ENCODE measurements around the gene SYT17.
A peak's percentile ranks its signal among the peaks of the same experiment; 100 is the strongest.

The SYT17 gene

DNA sequence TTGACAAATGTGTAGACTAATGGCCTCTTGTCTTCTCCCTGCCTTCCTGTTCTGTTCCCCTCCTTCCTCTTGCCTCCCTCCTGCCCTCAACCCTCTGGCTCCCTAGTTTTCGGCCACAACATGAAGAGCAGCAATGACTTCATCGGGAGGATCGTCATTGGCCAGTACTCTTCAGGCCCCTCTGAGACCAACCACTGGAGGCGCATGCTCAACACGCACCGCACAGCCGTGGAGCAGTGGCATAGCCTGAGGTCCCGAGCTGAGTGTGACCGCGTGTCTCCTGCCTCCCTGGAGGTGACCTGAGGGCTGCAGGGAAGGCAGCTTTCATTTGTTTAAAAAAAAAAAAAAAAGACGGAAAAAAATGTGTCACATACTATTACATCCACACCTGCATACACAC, 98.7 kb downstream of the SYT17 start:
- H3K9me3 ChIP-seq (ENCODE audit: control insufficient read depth, low read length): peaks cover 18% of the 10 kb centered on the region
- no peak overlapping the region for H3K9ac ChIP-seq (ENCODE audit: low read length)
- no peaks in the 10 kb centered on the region for H3K36me3 ChIP-seq (ENCODE audit: control insufficient read depth, insufficient read depth, low read length, severe bottlenecking)
- H3K4me1 ChIP-seq (ENCODE audit: control insufficient read depth, insufficient read depth, low read length): no peaks in the 10 kb centered on the region
- no peak overlapping the region for H3K4me3 ChIP-seq (ENCODE audit: low read length)
- no peak for DNase-seq (ENCODE audit: low read depth)
- H3K27me3 ChIP-seq (replicated peaks; ENCODE audit: control insufficient read depth, insufficient read depth, low read length): no peaks in the 10 kb centered on the region

DNA sequence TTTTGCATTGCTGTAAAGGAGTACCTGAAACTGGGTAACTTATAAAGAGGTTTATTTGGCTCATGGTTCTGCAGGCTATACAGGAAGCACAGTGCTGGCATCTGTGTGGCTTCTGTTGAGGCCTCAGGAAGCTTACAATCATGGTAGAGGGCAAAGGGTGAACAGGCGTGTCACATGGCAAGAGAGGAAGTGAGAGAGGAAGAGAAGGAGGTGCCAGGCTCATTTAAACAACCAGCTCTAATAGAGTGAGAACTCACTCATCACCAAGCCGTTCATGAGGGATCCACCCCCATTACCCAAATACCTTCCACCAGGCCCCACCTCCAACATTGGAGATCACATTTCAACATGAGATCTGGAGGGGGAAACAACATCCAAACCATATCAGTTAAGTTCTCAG, 101.1 kb downstream of the SYT17 start:
- no peaks in the 10 kb centered on the region for H3K36me3 ChIP-seq (ENCODE audit: control insufficient read depth, insufficient read depth, low read length, severe bottlenecking)
- no peaks in the 10 kb centered on the region for H3K4me1 ChIP-seq (ENCODE audit: control insufficient read depth, insufficient read depth, low read length)
- DNase-seq (ENCODE audit: low read depth): no peak
- H3K9me3 ChIP-seq (ENCODE audit: control insufficient read depth, low read length): peaks cover 18% of the 10 kb centered on the region
- no peaks in the 10 kb centered on the region for H3K27me3 ChIP-seq (replicated peaks; ENCODE audit: control insufficient read depth, insufficient read depth, low read length)
- H3K4me3 ChIP-seq (ENCODE audit: low read length): no peak overlapping the region
- no peak overlapping the region for H3K9ac ChIP-seq (ENCODE audit: low read length)

DNA sequence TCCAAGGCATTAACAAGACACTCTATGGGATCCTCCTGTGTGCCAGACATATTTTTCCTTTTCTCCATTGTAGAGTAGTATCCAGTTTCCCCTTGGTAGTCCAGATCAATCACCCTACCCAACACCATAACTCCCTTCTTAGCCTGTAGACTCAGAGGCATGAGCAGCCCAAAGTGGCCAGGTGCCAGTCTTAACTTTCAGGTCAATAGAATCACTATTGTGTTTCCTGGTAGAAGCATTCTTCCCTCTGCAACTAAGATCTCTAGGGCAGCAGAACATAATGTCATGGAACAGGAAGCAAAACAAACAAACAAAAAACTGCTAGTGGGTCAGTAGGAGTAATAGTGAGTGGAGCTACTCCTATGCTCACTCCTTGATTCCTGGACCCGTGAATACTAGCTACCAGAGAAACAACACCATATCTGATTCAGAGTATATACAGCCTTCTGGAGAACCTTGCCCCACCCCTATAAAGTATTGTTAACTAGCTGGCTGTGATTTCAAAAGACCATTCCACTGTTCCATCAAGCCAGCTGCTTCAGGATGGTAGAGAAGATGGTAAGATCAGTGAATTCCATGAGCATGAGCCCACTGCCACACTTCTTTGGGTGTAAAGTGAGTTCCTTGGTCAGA, 106.2 kb downstream of the SYT17 start:
- H3K4me1 ChIP-seq (ENCODE audit: control insufficient read depth, insufficient read depth, low read length): no peaks in the 10 kb centered on the region
- no peaks in the 10 kb centered on the region for H3K27me3 ChIP-seq (replicated peaks; ENCODE audit: control insufficient read depth, insufficient read depth, low read length)
- H3K4me3 ChIP-seq (ENCODE audit: low read length): no peak overlapping the region
- peaks cover 2% of the 10 kb centered on the region for H3K9me3 ChIP-seq (ENCODE audit: control insufficient read depth, low read length)
- DNase-seq (ENCODE audit: low read depth): no peak
- H3K9ac ChIP-seq (ENCODE audit: low read length): no peak overlapping the region
- H3K36me3 ChIP-seq (ENCODE audit: control insufficient read depth, insufficient read depth, low read length, severe bottlenecking): no peaks in the 10 kb centered on the region

DNA sequence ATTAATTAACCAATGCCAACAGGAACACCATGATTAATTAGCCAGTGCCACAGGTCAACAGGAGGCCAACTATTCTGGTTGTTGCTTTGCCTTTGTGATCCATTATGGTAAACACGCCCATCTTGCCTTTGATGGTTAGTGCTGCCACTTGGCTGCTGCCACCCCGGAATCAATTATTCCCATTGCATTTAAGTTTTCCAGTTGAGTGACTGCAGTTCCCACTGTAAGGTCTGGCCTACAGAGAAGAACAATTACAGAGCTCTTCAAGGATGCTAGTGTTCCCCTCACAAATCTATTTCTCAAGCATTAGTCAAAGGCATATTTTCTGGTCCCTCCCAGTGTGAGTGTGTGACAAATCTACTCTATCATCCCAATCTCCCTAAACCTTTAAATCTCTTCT, 110.4 kb downstream of the SYT17 start:
- Histone ChIP-seq H3K9ac (ENCODE audit: low read length) (no peak overlapping the region), H3K4me3 (ENCODE audit: low read length) (no peak overlapping the region), H3K4me1 (ENCODE audit: control insufficient read depth, insufficient read depth, low read length) (no peaks in the 10 kb centered on the region), H3K27me3 (replicated peaks; ENCODE audit: control insufficient read depth, insufficient read depth, low read length) (peaks cover 4% of the 10 kb centered on the region), H3K9me3 (ENCODE audit: control insufficient read depth, low read length) (no peaks in the 10 kb centered on the region), H3K36me3 (ENCODE audit: control insufficient read depth, insufficient read depth, low read length, severe bottlenecking) (no peaks in the 10 kb centered on the region)
- DNase-seq (ENCODE audit: low read depth): no peak

DNA sequence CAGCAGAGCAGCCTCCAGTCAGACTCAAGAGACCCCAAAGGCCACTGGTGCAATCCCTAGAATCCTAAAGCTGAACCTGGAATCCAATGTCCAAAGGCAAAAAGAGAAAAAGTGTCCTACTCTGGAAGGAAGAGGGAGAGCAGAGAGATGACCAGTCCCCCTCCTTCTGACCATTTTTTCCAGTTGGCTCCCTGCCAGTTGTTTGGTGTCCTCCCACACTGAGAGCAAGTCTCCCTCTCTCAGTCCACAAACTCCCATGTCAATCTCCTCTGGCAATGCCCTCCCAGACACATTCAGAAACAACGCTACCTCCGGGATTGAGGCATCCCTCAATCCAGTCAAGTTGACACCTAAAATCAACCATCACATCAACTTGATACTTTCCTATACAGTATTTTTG, 113.2 kb downstream of the SYT17 start:
- Histone ChIP-seq H3K9ac (ENCODE audit: low read length) (no peak overlapping the region), H3K9me3 (ENCODE audit: control insufficient read depth, low read length) (no peaks in the 10 kb centered on the region), H3K4me3 (ENCODE audit: low read length) (no peak overlapping the region), H3K27me3 (replicated peaks; ENCODE audit: control insufficient read depth, insufficient read depth, low read length) (peaks cover 4% of the 10 kb centered on the region), H3K36me3 (ENCODE audit: control insufficient read depth, insufficient read depth, low read length, severe bottlenecking) (no peaks in the 10 kb centered on the region), H3K4me1 (ENCODE audit: control insufficient read depth, insufficient read depth, low read length) (no peaks in the 10 kb centered on the region)
- DNase-seq (ENCODE audit: low read depth): no peak

DNA sequence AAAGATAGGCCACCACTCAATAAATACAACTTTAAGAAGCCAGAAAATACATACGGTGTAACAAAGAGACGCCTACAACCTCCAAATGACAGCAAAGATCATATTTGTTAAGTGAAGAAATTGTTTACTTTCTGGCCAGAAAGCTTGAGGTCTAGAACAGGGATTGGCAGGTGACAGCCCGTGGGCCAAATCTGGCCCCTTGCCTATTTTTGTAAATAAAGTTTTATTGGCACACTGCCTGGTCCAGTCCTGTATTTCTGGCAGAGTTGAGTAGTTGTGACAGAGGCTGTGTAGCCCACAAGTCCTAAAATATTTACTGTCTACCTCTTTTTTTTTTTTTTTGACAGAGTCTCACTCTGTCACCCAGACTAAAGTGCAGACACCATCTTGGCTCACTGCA, 114.1 kb downstream of the SYT17 start:
- no peaks in the 10 kb centered on the region for H3K4me1 ChIP-seq (ENCODE audit: control insufficient read depth, insufficient read depth, low read length)
- H3K36me3 ChIP-seq (ENCODE audit: control insufficient read depth, insufficient read depth, low read length, severe bottlenecking): no peaks in the 10 kb centered on the region
- H3K9me3 ChIP-seq (ENCODE audit: control insufficient read depth, low read length): no peaks in the 10 kb centered on the region

DNA sequence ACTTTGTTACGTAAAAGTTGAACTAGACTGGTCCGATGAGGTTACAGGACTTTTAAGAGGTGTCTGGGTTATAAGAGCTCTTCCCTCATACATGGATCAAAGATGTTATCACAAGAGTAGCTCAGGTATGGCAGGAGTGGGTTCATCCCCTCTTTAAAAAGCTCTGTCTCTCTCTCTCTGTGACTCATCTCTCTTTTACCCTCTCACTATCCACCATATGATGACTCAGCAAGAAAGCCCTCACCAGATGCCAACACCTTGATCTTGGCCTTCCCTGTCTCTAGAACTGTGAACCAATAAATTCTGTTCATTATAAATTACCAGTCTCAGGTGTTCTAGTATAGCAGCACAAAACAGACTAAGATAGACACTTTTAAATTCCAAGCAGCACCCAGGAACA, 115.6 kb downstream of the SYT17 start:
- no peaks in the 10 kb centered on the region for H3K36me3 ChIP-seq (ENCODE audit: control insufficient read depth, insufficient read depth, low read length, severe bottlenecking)
- H3K4me3 ChIP-seq (ENCODE audit: low read length): no peak overlapping the region
- H3K9me3 ChIP-seq (ENCODE audit: control insufficient read depth, low read length): peaks cover 2% of the 10 kb centered on the region
- no peaks in the 10 kb centered on the region for H3K4me1 ChIP-seq (ENCODE audit: control insufficient read depth, insufficient read depth, low read length)
- no peak for DNase-seq (ENCODE audit: low read depth)
- peaks cover 10% of the 10 kb centered on the region for H3K27me3 ChIP-seq (replicated peaks; ENCODE audit: control insufficient read depth, insufficient read depth, low read length)
- no peak overlapping the region for H3K9ac ChIP-seq (ENCODE audit: low read length)

More for the DNA sequence above, 114.1 kb downstream of the SYT17 start:
- peaks cover 4% of the 10 kb centered on the region for H3K27me3 ChIP-seq (replicated peaks; ENCODE audit: control insufficient read depth, insufficient read depth, low read length)
- no peak overlapping the region for H3K9ac ChIP-seq (ENCODE audit: low read length)
- no peak for DNase-seq (ENCODE audit: low read depth)
- H3K4me3 ChIP-seq (ENCODE audit: low read length): no peak overlapping the region

DNA sequence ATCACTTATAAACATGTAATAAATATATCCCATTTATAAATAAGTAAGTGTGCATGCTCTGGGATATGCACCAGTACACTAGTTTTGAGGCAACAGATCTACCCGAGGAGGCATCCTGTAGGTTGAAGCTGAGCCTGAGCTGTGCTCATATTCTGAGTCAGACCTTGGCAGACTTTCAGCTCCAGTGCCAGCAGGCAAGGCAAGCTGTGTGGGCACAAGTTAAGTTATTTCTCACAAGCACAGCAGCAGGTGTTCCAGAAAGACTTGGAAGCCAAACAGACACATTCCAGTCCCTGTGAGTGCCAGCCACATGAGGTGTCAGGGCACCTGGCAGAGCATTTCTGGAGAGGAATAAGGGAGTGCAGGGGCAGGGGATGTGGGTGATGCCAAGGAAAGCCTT, 116.2 kb downstream of the SYT17 start:
- H3K9ac ChIP-seq (ENCODE audit: low read length): no peak overlapping the region
- peak; percentile 4 for DNase-seq (ENCODE audit: low read depth)
- H3K4me3 ChIP-seq (ENCODE audit: low read length): no peak overlapping the region
- H3K27me3 ChIP-seq (replicated peaks; ENCODE audit: control insufficient read depth, insufficient read depth, low read length): peaks cover 16% of the 10 kb centered on the region
- H3K9me3 ChIP-seq (ENCODE audit: control insufficient read depth, low read length): peaks cover 4% of the 10 kb centered on the region
- H3K4me1 ChIP-seq (ENCODE audit: control insufficient read depth, insufficient read depth, low read length): no peaks in the 10 kb centered on the region
- no peaks in the 10 kb centered on the region for H3K36me3 ChIP-seq (ENCODE audit: control insufficient read depth, insufficient read depth, low read length, severe bottlenecking)

DNA sequence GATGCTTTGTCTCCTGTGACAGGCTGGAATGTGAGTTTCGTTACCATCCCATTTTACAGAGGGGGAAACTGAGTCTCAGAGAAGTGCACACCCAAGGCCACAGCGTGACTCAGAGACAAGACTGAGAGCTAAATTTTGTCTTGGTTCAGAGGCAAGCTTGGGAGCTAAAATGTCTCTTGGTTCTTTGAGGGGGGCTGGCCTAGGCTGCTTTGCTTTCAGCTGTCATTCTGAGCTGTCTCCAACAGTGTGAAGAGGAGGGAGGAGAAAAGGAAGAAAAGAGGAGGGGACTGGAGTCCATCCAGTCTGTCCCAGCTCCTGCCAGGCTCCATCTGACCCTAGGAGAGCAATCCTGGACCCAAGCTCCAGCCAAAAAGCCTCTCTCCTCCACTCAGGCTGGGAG, 117.4 kb downstream of the SYT17 start, which contains the start of gene CLEC19A:
CLEC19A (plus strand) TSS at position 301 of the 400 bp plus-strand sequence. CDS start 121 bp downstream, outside the sequence.
- H3K4me1 ChIP-seq (ENCODE audit: control insufficient read depth, insufficient read depth, low read length): no peaks in the 10 kb centered on the region
- peaks cover 16% of the 10 kb centered on the region for H3K27me3 ChIP-seq (replicated peaks; ENCODE audit: control insufficient read depth, insufficient read depth, low read length)
- H3K4me3 ChIP-seq (ENCODE audit: low read length): no peak within 1 kb of the TSS
- DNase-seq (ENCODE audit: low read depth): no peak
- H3K9me3 ChIP-seq (ENCODE audit: control insufficient read depth, low read length): peaks cover 4% of the 10 kb centered on the region
- H3K9ac ChIP-seq (ENCODE audit: low read length): no peak within 1 kb of the TSS
- H3K36me3 ChIP-seq (ENCODE audit: control insufficient read depth, insufficient read depth, low read length, severe bottlenecking): no peaks in the 10 kb centered on the region

DNA sequence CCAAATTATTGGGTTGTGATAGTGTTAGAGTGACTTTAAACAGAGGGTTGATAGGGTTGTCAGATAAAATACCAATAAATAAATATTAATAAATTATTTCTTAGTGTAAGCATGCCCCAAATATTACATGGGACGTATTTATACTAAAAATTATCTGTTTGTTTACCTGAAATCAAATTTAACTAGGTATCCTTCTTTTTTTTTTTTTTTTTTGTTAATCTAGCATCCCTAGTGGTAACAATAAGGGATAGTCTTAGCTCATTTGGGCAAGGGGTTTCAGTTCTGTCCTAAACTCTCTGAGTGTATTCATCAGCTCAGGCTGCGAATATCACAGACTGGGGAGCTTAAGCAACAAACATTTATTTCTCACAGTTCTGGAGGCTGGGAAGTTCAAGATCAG, 118.8 kb downstream of the SYT17 start:
- DNase-seq (ENCODE audit: low read depth): no peak
- Histone ChIP-seq H3K9ac (ENCODE audit: low read length) (no peak overlapping the region), H3K27me3 (replicated peaks; ENCODE audit: control insufficient read depth, insufficient read depth, low read length) (peaks cover 21% of the 10 kb centered on the region), H3K4me1 (ENCODE audit: control insufficient read depth, insufficient read depth, low read length) (no peaks in the 10 kb centered on the region), H3K36me3 (ENCODE audit: control insufficient read depth, insufficient read depth, low read length, severe bottlenecking) (no peaks in the 10 kb centered on the region), H3K9me3 (ENCODE audit: control insufficient read depth, low read length) (peaks cover 4% of the 10 kb centered on the region), H3K4me3 (ENCODE audit: low read length) (no peak overlapping the region)

DNA sequence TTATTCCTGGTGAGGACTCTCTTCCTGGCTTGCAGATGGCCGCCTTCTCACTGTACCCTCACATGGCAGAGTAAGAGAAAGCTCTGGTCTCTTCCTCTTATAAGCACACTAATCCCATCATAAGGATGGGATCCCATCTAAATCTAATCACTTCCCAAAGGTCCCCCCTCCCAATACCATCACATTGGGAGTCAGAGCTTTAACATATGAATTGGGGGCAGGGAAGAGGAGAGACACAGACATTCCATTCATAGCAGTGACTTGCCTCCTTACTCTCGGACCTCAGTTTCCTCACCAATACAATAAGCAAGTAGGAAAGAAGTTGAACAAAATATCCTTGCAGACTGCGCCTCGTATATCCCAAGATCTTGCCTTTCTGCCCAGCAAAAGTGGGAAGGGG, 119.2 kb downstream of the SYT17 start:
- DNase-seq (ENCODE audit: low read depth): no peak
- no peak overlapping the region for H3K9ac ChIP-seq (ENCODE audit: low read length)
- no peaks in the 10 kb centered on the region for H3K36me3 ChIP-seq (ENCODE audit: control insufficient read depth, insufficient read depth, low read length, severe bottlenecking)
- H3K4me1 ChIP-seq (ENCODE audit: control insufficient read depth, insufficient read depth, low read length): no peaks in the 10 kb centered on the region
- H3K9me3 ChIP-seq (ENCODE audit: control insufficient read depth, low read length): peaks cover 4% of the 10 kb centered on the region
- no peak overlapping the region for H3K4me3 ChIP-seq (ENCODE audit: low read length)
- peaks cover 21% of the 10 kb centered on the region for H3K27me3 ChIP-seq (replicated peaks; ENCODE audit: control insufficient read depth, insufficient read depth, low read length)
